M059J (cell line): Measurements from ENCODE around the gene ZNF236. TPM values are rescaled to one million over a fixed set of nuclear protein-coding genes. Genes with fewer than 3 reads are reported as not detected.

Source experiments
- DNase-seq: peaks from one replicate; pipeline ENCODE4 v3.0.0-alpha.2; 2012; ENCODE audit warnings: low read depth
- total RNA-seq: library from RNA; depleted of rRNA; stranded (reverse); fragments of >200 nt; shearing (Covaris generic); gene quantifications from 2 replicates; pipeline ENCODE4 v1.2.3, GENCODE V29; 2014

Gene ZNF236
- total RNA-seq, 1 experiment from 2014 or later: 6.1 TPM

- DNase-seq: no peak
Measured at GRCh38 chr18:76859474-76860339, 37.4 kb downstream of the ZNF236 start.

DNA sequence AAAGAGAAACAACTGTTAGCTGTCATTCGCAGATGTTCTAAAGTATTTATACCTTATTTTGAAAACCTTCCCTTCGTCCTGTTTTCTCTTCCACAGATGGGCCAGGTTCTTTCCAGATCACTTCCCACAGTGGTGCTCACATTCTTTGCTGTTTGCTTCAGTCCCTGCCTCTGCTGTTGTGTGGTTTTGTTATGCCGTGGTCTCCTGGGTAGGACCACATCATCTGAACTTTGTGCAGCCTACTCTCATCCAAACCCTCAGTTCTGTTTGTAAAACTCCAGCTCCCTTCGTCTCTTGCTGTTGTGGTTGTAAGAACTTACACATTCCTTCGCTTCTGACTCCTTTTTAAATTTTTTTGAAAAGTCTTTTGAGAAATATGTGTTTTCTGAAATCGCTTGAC is 38.1 kb downstream of the ZNF236 start:
- no peak for DNase-seq

GRCh38 chr18:76866666-76867065 is 44.3 kb downstream of the ZNF236 start:
- no peak for DNase-seq

DNA sequence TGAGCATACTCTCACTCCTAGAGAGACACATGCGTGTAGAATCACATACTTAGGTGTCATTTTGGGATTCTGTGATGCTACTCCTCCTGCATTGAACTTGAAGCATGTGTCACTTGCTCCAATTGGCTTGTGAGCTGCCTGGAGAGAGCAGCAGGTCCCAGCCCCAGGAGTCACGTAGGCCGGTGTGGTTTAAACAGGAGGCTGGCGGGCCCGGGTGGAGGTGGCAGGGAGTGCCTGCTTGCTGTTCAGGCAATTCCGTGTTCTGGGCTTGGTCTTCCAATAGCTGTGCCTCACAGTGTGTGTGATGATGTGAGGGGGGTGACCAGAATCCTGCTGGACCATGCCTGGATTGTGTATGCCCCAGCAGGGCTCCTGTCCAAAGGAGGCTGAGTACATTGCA is 51.0 kb downstream of the ZNF236 start:
- DNase-seq: no peak

DNA sequence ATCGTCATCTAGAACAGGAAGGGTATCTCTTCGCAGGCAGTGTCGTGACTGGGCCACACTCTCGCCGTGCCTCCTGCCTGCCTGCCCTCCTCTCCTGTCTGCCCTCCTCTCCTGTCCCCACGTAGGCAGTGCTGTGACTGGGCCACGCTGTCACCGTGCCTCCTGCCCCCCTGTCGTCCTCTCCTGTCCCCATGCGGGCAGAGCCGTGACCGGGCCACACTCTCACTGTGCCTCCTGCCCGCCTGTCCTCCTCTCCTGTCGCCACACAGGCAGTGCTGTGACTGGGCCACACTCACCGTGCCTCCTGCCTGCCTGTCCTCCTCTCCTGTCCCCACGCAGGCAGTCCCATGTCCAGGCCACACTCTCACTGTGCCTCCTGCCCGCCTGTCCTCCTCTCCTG is 51.4 kb downstream of the ZNF236 start:
- DNase-seq: no peak

GRCh38 chr18:76874642-76875389 is 52.5 kb downstream of the ZNF236 start:
- no peak for DNase-seq

DNA sequence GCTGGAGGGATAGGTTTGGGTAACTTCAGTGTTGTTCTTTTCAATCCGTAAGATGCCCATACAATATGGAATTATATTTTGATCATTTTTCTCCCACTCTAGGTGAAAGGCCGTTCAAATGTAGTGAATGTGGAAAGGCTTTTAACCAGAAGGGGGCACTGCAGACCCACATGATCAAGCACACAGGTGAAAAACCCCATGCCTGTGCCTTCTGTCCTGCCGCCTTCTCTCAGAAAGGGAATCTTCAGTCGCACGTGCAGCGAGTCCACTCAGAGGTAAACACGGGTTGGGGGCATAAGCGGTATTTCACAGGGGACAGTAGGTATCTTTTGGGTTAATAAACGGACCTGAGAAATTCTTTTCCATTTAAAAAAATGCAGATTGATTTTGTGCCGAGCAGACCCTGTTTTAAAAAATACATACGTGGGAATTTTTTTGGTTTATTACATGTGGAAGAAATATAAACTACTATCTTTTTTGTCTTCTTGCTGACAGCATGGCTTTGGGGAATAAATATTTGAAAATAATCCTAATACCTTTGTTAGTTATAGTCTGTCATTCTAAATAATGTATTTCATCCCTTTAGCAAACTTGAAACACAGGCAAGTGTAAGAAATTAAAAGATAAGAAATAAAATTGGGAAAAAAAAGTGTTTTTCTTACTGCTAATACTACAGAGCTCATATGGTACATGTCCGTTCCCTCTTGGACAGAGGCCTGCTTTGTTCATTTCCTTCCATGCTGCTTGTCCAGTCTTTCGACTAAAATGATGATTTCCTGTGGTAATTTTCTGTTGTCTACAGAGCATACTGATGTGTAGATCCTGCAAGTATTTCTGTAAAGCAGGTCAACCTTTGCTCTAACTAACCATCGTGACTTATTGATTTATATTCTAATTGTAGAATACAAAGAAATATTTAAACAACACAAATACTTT is 53.3 kb downstream of the ZNF236 start:
- peak; percentile 14 for DNase-seq

DNA sequence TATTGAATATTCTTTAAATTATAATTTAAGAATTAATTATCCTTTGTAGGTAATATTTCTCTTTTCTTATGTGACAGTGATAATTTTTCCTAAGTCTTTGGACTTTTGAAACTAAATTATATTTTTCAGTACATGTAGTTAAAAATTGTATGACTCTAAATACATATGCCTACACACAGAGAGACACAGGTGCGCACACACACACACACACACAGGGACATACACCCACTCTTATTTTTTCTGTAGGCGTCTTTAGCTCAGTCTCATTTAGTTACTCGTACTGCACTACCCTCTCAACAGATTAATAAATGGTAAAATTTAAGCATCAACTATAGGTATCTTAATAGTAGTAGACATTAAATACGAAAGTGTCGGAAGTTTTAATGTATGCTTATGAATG is 56.1 kb downstream of the ZNF236 start:
- DNase-seq: no peak

DNA sequence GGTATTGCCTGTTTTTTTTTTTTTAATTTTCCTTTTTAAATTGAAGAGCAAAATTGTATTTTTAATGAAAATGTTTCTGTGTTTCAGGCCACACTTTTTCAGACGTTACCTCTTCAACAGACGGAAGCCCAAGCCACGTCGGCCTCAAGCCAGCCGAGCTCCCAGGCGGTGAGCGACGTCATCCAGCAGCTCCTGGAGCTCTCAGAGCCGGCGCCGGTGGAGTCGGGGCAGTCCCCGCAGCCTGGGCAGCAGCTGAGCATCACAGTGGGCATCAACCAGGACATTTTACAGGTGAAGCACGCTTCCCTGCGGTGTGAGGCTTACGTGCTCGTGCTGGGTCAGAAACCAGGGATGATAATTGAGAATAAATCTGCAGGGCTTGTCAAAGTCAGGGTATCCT is 57.7 kb downstream of the ZNF236 start:
- DNase-seq: no peak

DNA sequence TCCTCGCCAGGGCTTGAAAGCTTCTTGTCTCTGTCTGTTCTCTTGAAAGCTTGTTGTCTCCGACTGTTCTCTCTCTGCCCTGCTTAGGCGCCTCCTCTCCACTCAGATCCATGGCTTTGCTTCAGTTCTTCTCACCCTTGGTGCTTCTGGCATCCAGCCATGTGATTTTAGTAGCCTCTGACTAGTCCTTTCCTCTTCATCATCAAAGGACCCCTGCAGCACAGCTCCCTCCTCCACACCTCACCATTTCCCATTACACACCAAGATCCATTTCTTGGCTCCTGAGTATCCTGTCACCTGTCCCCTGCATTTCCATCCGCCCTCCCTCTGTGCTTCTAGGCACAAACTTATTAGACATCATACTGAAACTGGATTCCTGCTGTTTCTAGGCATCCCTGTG is 59.4 kb downstream of the ZNF236 start:
- DNase-seq: no peak

DNA sequence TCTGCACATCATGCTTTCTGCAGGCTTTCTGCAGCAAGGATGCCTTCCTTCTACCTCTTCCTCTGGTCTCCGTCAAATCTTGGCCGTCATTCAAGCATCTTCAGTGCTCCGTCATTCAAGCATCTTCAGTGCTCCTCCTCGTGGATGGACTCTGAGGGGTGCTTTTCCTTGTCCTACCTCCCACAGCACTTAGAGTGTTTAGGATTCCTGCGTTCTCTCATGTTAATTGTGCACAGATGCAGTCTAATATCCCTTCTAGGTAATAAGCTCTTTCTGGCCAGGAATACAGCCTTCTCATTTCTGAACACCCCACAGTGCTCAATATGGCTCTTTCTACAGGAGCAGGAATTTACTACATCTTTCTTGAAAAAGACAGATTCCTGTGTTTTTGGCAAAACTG is 59.8 kb downstream of the ZNF236 start:
- no peak for DNase-seq

DNA sequence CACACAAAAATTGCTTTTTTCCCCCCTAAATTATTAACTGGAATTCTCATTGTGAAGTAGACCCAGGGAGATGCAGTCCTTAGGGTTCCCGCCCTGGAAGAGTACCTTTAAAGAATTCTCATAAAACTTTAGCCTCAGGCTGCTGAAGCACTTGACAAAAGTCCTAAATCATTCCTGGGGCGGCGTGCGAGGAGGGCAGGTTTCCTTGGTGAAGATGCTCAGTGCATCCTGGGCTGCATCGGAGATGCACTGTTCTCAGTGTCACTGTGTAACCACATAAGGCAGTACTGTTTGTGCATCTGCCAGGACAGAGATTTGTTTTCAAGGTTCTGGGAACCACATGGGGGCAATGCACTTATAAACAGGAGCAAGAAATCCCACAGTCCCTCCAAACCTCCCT is 62.6 kb downstream of the ZNF236 start:
- DNase-seq: no peak

GRCh38 chr18:76886112-76886511 is 63.8 kb downstream of the ZNF236 start:
- no peak for DNase-seq

DNA sequence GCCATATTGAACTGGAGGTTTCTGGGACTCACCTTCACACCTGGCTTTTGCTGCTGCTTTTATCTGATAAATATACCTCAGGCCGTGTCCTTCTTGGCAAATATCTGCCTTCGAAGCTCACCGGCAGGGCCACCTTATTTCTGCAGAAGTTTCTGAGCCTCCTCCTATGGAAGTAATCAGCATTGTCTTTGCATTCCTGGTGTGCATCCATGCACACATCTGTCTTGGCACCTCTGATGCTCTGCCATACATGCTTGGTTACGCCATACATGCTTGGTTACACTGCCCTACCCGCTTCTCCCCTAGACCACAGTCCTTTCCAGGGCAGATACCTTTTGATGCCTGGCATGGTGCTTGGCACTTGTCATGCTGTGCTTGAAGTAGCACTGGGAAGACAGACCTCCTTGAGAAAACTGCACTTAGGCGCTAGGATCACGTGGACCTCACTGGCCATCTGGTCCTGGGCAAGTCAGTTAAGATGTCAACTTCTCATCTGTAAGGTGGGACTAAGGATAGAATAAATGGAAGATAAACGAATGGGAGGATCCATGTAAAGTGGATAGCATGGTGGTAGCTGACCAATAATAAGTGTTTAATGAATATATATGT is 66.8 kb downstream of the ZNF236 start:
- no peak for DNase-seq

DNA sequence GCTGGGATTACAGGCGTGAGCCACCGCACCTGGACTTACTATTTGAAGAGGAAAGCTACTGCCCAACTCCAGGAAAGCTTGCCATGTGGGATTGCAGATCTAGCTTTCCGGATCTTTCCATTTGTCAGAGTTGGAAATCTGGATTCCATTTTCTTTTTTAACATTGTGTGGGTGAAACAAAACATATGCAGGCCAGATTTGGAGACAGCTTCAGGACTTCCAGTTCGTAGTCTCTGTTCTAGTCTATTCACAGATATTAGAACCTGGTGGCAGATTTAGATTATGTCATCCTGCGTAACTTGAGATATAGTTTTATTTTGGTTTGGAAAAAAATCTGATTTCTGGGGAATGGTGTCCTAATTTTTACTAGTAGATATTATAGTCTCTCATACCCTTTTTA is 70.5 kb downstream of the ZNF236 start:
- DNase-seq: no peak

DNA sequence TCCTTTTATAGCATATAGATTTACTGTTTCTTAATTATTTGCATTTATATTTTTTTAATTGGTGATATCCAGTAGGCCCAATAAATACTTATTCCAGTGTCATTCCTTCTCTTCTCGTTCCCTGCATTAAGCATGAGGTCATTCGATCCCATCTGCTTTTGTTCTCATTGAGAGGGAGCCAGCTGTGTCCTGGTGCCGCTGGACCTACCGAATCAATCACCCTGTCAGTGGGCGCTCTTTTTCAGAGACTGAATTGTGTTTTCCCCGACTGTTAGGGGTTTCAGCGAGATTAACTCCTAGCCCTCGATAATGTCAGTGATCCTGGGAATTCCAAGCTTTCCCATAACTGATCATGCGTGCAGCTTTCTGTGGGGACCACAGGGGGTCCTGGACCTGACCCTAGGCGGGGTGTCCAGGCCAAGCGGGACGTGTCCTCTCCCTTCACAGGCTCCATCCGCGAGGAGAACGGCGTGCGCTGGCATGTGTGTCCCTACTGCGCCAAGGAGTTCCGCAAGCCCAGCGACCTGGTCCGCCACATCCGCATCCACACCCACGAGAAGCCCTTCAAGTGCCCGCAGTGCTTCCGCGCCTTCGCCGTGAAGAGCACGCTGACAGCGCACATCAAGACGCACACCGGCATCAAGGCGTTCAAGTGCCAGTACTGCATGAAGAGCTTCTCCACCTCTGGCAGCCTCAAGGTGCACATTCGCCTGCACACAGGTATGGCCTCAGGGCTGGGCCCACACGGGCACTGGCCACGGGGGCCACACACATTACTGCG is 72.4 kb downstream of the ZNF236 start:
- no peak for DNase-seq

DNA sequence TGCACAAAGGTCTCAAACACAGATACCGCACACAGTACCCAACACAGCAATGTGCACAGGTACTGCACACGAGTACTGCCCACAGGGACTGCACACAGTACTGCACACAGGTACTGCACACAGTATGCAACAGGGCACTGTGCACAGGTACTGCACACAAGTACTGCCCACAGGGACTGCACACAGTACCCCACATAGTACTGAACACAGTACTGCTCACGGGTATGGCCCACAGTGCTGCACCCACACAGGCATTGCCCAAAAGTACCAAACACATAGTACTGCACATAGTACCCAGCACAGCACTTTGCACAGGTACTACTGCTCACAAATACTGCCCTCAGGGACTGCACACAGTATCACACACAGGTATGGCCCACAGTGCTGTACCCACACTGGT is 73.1 kb downstream of the ZNF236 start:
- DNase-seq: no peak

DNA sequence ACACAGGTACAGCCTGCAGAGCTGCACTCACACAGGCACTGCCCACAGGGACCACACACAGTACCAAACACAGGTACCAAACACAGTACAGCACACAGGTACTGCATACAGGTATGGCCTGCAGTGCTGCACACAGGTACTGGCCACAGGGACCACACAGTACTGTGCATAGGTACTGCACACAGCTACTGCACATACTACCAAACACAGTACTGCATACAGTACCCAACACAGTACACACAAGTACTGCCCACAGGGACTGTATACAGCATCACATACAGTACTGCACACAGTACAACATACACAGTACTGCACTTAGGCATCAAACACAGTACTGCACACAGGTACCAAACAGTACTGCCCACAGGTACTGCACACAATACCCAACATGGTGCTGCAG is 74.3 kb downstream of the ZNF236 start:
- DNase-seq: no peak

- DNase-seq: no peak
Measured at GRCh38 chr18:76897257-76897656, 74.9 kb downstream of the ZNF236 start.

DNA sequence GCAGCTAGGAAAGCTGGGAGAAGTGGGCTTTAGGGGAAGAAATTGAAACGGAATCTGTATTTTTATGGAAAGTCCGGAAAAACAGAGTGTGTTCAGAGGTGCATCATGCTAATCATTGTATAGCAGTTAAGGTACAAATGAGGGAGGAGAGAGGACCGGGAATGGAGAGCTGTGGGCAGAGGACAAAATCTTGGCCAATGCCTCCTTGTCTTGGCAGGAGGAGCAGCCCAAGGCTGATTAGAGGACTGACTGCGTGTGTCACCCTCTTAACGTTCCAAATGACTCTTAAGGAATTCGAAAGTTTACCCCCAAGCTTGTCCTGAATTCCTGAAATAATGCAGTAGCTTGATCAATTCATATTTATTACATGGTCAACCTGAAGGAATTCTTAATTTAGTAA is 81.0 kb downstream of the ZNF236 start:
- DNase-seq: no peak

DNA sequence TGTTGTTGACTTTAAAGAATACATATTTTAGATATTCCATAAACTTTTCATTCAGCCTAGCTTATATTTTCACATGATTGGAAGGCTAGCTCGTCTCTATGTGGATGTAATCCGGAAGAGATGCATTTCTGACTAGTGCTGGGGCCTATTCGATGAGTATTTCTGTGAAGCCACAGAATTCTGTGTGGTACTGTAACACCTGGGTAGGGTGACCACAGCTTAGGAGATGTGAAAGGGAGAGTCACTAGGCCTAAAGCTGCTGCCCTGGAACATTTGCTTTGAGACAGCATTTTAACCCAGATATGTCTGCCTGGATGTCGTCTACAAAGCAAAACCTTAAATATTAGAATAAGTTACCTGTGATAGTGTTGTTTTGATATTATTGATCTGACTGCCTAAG is 83.5 kb downstream of the ZNF236 start:
- no peak for DNase-seq
